Caki2 (cell line): Measurements from ENCODE around the gene PRPF6. TPM values are rescaled to one million over a fixed set of nuclear protein-coding genes. Genes with fewer than 3 reads are reported as not detected.
"Not testable (repeated sequence)": the region's sequence is repeated elsewhere in the genome, so short reads cannot be mapped to it uniquely, and the experiment has no call there.

Experiments
- DNase-seq: peaks from one replicate; pipeline ENCODE4 v3.0.0-alpha.2; 2015; ENCODE audit warnings: low read depth
- in situ Hi-C: cut with HindIII; loops from 2 replicates; pipeline ENCODE4 v1.10.0; 2016; ENCODE audit warnings: low sequenced_read_pairs, low pct_unique_long_range_greater_than_20kb, mixed read lengths
- total RNA-seq: library from RNA; depleted of rRNA; stranded (reverse); fragments of >200 nt; shearing (Covaris generic); gene quantifications from 2 replicates; pipeline ENCODE4 v1.2.3, GENCODE V29; 2014; ENCODE audit warnings: low replicate concordance

Gene PRPF6
- total RNA-seq, 1 experiment from 2014 or later = 130 TPM

DNA sequence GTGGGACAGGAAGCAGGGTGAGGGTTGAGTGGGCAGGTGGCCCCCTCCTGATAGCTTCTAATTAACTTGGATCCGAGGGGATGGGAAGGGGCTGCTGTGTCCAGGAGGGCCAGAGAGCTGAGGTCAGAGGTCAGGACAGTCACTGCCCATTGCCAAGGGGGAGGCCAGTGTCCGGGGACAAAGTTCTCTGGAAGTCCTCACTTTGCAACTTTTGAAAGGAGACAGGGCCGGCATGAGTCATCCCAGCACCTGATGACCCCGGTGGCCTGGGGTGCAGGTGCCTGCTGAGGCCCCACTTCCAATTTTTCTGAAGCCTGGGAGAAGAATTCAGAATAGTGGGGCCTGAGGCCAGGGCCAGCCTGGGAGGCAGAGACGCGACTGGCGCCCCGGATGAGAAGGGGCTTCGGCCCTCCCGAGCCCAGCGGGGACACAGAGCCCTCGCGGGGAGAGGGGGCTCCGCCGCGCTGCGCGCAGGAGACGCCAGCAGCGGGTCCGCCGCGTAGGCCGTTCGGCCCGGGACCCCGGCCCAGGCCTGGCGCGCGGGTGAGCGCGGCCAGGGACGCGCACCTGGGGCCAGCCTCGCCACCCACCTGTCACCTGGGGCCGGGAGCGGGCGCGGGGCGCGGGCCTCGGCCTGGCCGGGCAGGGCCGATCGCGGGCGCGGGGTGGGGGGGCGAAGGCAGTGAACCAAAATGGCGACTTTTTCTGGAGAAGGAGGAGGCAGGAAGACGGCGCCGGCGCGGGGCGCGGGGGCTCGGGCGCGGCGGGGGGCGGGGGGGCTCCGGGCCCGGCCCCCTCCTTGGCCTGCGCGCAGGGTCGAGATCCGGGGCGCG lies 11.8 kb upstream of the PRPF6 start:
- in situ Hi-C loops = no loop called here
- no peak for DNase-seq

DNA sequence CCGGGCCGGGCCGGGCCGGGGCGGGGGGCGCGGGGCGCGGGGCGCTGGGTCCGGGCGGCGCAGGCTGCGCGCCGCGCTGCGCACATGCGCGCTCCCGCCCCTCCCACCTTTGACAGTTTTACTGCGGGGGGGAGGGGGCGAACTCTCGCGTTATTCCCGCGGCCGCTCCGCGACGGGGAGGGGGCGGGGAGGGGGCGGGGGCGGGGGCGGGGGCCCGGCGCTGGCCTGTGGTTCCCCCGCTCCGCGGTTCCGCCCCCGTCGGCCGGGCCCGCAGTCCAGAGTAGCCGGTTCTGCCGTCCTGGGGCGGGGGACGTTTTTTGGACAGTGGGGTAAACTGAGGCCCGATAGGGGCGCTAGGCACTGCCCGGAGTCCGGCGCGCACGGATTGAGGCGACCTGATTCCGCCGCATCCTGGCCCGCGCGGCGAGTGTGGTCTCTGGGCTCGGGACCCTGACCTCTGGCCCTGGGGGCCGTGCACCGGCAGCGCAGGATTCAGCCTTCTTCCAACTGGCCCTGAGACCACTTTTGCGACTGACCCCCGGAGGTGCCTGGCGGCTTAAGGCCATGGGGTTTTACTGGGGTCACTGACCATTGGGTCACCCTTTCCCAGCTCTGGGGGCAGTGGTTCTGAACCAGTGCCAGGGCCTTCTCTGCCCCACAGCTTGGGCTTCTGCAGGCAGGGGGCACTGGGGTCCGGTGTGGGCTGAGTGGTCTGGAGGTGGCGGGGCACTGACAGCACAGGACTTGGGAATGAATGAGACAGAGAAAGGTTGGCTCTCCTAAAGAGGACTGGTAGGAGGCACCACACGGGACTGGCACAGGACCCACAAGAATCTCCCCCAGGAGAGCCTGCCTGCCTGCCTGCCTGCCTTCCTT lies 10.9 kb upstream of the PRPF6 start, which contains the start of gene ZNF512B:
Gene ZNF512B, minus strand, starts transcription at position 93 of the 876 bp plus-strand sequence. CDS start 1,980 bp downstream, outside the sequence.
- in situ Hi-C loops = no loop called here
- DNase-seq = peak; percentile 33

DNA sequence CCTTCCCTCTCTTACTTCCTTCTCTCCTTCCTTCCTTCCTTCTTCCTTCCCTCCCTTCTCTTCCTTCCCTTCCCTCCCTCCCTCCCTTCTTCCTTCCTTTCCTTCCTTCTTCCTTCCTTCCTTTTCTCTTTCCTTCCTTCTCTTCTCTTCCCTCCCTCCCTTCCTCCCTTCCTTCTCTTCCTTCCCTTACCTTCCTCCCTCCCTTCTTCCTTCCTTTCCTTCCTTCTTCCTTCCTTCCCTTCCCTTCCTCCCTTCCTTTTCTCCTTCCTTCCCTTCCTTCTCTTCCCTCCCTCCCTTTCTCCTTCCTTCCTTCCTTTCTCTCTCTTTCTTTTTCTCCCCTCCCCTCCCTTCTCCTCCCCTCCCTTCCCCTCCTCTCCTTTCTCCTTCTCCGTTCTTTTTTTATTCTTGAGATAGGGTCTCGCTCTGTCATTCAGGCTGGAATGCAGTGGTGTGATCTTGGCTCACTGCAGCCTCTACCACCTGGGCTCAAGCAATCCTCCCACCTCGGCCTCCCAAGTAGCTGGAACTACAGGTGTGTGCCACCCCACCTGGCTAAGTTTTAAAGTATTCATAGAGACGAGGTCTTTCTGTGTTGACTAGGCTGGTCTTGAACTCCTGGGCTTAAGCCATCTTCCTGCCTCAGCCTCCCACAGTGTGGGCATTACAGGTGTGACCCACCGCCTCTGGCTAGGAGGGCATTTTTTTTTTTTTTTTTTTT lies 10.1 kb upstream of the PRPF6 start:
- DNase-seq = no peak
- in situ Hi-C loops = no loop called here

DNA sequence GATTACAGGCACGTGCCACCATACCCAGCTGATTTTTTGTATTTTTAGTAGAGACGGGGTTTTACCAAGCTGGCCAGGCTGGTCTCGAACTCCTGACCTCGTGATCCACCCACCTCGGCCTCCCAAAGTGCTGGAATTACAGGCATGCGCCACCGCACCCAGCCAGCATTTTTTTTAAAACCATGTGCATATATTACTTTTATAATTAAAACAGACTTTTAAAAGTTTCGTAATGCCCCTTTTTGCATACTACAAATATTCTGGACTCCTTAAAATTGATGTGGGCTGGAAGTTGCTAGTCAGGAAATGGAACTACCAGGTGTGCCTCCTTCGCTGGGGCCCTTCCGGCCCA lies 9.0 kb upstream of the PRPF6 start:
- in situ Hi-C loops, DNase-seq: not testable (repeated sequence)

DNA sequence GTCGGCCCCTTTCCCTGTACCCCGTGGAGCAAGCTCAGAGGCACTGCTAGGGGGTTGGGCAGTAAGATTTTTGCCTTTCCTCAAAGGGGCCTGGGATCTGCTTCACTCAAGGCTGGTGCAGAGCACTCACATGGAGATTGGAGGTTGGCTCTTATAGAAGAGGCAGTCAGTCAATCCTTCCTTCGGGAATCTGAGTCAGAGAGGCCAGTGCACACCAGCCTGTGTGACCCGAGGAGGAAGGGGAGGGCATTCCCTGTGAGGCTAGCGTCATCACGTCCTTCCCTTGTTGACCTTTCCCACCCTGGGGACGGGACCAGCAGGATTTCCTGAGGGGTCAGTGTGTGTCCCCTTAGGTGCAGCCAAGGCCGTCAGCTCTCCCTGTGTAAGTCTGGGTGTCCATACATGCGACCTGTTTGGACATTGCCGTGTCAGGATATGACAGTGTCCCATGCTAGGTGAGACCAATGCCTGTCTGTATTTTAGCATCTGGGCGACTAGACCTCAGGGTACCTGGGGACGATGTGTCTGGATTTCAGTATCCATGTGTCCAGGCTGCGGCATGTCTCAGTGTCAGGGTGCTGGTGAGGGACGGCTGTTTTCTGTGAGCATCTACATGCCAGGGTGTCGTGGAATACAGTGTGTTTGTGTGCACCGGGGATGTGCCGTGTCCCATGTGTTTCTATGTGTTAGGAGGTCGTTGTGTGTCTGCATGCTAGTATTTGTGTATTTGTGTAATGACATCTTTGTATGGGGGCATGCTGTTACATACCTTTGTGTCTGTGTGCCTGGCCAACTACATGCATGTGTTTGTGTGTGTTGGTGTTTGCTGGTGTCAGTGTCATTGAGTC lies 8.4 kb upstream of the PRPF6 start:
- in situ Hi-C loops = no loop called here
- no peak for DNase-seq

DNA sequence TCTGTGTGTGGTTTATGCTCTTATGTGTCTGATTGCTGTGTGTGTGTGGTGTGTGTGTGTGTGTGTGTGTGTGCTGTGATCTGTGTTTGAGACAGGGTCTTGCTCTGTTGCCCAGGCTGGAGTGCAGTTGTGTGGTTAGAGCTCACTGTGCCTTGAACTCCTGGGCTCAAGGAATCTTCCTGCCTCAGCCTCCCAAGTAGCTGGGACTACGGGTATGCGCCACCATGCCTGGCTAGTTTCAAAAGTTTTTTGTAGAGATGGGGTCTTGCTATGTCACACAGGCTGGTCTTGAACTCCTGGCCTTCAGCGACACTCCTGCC lies 7.8 kb upstream of the PRPF6 start:
- in situ Hi-C loops = no loop called here
- DNase-seq = no peak

DNA sequence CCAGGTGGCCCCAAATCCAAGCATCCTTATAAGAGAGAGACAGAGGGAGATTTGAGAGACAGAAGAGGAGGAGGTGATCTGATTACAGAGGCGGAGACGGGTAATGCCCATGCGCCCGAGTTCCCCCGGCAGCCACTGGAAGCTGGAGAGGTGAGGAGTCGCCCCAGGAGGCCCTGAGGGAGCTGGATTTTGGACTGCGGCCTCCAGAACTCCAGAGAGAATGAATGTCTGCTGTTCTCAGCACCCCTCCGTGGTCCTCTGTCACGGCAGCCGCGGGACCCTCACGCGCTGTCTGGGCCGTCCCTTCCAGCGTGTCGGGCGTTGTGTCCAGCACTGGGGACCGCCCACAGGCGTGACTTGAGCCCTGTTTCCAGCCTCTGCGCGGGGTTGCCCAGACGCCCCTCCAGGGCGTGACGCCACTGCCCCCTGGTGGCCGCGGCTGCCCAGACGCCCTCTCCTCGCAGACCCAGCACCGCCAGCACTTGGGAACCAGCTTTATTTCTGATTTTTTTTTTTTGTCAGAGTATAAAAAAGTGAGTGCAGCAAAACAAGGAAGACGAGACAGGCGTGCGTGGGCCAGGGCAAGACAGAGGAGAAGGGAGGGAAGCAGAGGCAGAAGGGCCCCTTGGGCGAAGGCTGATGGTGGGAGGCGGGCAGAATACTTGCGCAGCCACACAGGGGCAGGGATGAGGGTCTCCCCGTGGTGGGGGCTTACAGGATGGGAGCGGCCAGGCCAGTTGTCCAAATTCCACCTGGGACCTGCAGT lies 7.1 kb upstream of the PRPF6 start:
- in situ Hi-C loops = no loop called here
- peak; percentile 86 for DNase-seq

DNA sequence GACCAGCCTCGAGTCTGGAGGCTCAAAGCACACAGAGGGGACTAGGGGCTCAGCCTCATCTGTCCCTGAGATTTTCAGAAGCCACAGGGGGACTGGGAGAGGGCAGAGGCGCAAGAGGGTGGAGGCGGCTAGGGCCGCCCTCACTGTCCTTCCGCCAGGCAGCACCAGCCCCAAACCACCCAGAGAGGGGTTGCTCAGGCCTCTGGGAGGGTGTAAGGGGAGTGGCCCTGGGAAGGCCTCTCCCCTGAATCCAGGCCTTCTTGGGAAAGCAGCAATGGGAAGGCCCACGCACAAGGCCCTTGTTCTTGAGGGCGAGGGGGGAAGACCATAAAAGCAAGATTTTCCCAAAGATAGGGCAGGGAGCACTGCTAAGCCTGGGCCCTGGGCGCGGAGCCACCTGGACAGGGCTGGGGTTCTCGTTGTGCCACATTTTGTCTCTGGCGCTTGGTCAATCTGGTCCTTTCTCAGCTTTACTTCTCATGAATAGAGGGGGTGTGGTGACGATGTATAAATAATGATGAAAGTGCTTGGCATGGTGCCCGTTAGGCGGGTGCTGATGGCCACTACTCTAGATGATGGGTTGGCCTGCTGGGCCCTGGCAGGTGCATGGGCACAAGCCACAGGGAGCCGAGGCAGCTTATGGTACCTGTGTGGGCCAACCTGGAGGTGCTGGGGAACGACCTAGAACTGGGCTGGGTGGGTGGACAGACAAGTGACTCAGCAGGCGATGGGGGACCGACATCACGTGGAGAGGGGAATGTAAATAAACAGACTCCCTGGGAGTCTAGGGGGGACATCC lies 6.3 kb upstream of the PRPF6 start:
- in situ Hi-C loops = no loop called here

DNA sequence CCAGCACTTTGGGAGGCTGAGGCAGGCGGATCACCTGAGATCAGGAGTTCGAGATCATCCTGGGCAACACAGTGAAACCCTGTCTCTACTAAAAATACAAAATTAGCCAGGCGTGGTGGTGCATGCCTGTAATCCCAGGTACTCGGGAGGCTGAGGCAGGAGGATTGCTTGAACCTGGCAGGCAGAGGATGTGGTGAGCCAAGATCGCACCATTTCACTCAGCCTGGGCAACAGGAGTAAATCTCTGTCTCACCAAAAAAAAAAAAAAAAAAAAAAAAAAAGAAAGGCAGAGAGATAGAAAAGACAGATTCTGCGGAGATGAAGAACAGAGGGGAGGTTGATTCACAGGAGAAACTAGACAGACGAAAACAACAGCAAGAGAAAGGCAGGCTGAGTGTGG lies 4.4 kb upstream of the PRPF6 start:
- DNase-seq, in situ Hi-C loops: not testable (repeated sequence)

More for the DNA sequence above, 6.3 kb upstream of the PRPF6 start:
- peak; percentile 30 for DNase-seq

DNA sequence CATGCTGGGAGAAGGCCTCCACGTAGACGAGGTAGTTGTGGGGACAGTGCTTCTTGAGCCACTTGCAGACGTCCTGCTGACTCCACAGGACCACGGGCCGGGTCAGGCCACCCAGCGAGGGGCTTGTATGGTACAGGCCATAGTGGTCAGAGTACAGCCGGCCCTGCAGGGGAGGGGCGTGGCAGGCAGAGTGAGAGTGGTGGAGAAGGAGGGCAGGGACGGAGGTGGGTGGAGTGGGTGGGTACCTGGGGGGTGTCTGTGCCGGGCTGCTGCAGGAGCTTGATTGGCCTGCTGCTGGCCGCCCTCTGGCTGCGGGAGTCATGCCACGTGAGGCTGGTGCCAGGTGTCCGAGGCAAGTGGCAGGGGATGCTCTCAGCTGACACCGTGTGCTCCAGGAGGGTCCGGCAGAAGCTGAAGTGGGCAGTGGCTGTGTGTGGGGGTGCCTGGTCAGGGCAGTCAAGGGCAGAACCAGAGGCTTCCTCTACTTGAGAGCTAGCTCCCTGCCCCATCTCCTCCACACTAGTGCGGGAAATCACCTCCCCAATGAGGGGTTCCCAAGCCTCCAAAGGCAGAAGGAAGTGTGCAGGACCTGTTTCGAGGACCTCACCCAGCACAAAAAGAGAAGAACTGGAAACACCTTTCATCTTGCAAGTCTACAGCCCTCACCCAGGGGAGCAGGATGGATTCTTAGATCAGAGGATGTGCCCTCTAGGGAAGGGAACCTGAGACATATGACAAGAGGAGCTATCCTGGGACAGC lies 3.8 kb upstream of the PRPF6 start:
- in situ Hi-C loops = no loop called here

DNA sequence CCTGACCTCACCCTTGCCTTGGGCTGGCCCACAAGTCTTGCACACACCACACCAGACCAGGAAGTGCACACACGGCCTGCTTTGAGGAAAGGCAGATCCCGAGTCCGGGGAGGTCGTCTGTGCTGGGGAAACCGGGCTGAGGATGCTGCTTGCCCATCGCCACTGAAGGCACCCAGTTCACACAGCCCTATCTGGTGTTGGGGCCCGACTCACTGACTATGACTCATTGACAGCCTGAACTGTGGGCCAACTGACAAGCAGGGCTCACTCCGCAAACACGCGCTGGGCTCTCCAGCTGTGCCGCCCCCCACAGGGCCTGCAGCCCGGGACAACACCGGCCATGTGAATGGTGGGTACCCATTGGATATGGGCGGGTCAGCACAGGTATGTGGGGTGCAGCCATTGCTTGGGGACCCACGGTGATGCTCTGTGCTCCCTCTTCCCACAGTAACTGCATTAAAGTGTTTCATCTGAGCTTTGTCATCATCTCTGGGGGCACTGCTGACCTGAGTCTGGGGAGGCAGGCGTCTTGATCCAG lies 3.1 kb upstream of the PRPF6 start:
- in situ Hi-C loops = no loop called here

More for the DNA sequence above, 3.8 kb upstream of the PRPF6 start:
- DNase-seq = no peak

DNA sequence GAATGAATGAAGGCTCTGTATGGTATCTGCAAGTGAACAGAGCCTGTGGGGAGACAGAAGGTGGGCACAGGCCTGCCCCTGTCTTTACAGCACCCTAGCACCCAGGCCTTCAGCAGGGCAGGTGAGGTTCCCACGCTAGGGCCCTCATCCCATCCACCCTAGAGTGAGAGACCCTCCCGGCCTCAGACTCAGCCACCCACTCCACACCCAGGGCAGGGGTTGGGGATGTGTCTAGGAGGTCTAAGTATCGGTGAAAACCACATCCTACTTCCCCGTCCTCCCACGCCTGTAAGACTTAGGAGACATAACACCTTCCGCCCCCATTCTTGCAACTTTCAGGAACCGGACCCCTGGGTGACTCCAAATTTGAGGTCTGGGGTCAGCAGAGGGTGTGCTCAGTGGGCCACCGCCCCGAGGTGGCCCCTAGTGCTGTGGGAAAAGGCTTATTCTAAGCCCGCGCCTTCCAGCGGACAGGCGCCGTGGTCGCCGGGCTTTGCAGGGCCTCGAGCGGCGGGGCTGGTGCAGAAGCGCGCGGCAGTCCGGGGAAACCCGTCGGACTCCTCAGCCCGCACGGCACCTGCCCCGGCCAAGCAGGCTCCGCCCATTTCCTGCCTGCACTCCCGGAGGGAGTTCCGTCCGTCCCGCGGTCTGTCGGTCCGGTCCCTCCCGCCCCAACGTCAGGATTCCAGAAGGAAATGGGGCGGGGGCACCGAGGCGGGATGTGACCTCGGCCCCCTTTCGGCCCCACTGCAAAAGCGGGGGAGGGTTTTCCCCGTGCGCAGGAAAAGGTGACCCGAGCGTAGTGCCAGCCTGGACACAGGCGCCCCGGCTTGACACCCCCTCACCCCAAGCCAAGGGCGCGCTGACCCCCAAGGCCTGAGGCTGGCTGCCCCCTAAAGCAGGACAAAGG lies 2.4 kb upstream of the PRPF6 start:
- DNase-seq = peak; percentile 66
- in situ Hi-C loops = no loop called here

More for the DNA sequence above, 3.1 kb upstream of the PRPF6 start:
- no peak for DNase-seq

DNA sequence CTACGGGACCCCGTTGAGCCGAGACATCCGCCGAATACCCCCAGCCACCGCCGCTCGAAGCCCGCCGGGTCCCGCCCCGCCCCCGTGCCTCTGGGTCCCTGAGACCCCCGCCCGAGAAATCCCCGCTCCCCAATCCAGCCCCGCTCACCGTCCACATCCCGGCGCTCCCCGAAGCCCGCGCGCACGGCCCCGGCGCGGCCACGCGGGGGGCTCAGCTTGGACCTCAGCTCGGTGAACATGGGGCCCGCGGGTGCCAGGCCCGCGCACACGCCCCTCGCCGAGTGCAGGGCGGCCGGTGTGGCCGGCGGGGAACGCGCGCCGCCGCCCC lies 1.7 kb upstream of the PRPF6 start:
- DNase-seq = no peak
- in situ Hi-C loops = no loop called here

DNA sequence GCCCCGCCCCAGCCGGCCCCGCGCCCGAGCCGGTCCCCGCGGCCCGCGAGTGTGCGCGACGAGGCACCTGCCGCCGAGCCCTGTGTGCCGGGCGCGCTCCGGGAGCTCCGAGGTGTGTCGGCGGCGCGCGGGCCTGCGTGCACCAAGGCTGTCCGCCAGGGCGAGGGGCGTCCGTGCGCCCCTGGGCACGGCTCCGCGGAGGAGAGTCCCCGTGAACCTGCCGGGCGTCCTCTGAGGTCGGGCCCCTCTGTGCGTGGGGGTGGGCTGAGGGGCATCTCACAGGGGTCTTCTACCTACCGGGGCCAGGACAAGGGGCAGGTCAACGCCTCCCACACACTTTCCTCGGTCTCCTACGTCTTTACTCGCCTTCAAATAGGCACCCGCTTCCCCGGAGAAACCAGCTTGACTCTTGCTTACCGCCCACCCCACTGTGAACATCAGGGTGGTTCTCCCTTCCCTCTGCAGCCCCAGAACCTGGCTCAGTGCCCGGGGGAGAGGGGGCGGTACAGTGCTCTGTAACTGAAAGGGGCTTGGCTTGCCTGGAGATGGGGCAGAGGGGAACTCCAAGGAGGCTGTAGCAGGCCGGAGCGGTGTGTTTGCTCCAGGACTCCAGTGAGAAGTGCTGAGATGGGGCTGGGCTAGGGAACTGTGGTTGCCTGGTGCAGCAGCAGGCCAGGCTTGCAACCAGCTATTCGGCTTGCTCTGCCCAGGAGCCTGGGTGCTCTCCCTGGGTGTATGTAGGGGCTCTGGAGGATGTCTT lies 1.2 kb upstream of the PRPF6 start, which contains the start of gene SAMD10:
Gene SAMD10, minus strand, starts transcription at position 86 of the 760 bp plus-strand sequence. CDS start 175 bp downstream, outside the sequence.
- peak; percentile 87 for DNase-seq
- in situ Hi-C loops = no loop called here
